Ectodermal cell (in vitro differentiated cells): ENCODE data around the gene RAB35.

Experiments used
- H3K27ac ChIP-seq: 2 replicates; pipeline ENCODE4 v1.7.0; 2013; ENCODE audit warnings: mild to moderate bottlenecking, low read depth, low read length; ENCODE audit not compliant: insufficient read depth, poor library complexity, severe bottlenecking
- H3K27me3 ChIP-seq: 2 replicates; pipeline ENCODE4 v1.7.0; 2013; ENCODE audit warnings: mild to moderate bottlenecking, low read length; ENCODE audit not compliant: insufficient read depth, control insufficient read depth, poor library complexity, severe bottlenecking
- H3K36me3 ChIP-seq: one replicate; pipeline ENCODE4 v1.7.0; 2013; ENCODE audit warnings: low read length; ENCODE audit not compliant: control insufficient read depth, insufficient read depth
- H3K4me1 ChIP-seq: one replicate; pipeline ENCODE4 v1.7.0; 2013; ENCODE audit warnings: low read length; ENCODE audit not compliant: control insufficient read depth, insufficient read depth
- H3K4me3 ChIP-seq: 2 replicates; pipeline ENCODE4 v1.7.0; 2013; ENCODE audit warnings: low read depth, low read length, control low read depth; ENCODE audit not compliant: insufficient read depth
- H3K9me3 ChIP-seq: 2 replicates; pipeline ENCODE4 v1.7.0; 2013; ENCODE audit warnings: mild to moderate bottlenecking, low read length, moderate library complexity; ENCODE audit not compliant: control insufficient read depth
- WGBS, 2 experiments: methylation state at CpG; one replicate each; pipeline ENCODE4 v1.1.7; 2013; ENCODE audit warnings: missing lambda C conversion rate in 2 of 2; 5-methylcytosine and 5-hydroxymethylcytosine counted together

The RAB35 gene

DNA sequence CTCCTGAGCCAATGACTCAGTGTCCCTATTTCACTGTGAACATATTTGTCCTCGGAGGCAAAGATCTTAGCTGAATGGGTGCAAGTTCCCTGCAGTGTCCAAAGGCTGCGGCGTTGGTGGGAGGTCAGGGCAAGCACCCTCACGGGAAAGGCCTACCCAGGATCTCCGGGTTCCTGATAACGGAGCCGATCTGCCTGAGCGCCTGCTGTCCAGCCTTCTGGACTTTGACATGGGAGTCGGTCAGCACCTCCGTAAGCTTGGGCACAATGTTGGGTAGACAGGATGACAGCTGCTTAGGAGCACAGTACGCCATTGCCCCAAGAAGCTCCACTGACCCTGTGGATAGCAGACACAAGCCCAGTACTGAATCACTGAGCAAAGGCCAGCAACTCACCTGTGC, 31.5 kb upstream of the RAB35 start:
- no peak overlapping the region for H3K4me3 ChIP-seq
- no peak overlapping the region for H3K27ac ChIP-seq
- no peaks in the 10 kb centered on the region for H3K27me3 ChIP-seq
- H3K9me3 ChIP-seq: no peaks in the 10 kb centered on the region
- peaks cover 64% of the 10 kb centered on the region for H3K36me3 ChIP-seq
- H3K4me1 ChIP-seq: no peaks in the 10 kb centered on the region
- WGBS, 2 experiments: 95 to 97% methylated on average over 11 of the region's 11 CpGs

DNA sequence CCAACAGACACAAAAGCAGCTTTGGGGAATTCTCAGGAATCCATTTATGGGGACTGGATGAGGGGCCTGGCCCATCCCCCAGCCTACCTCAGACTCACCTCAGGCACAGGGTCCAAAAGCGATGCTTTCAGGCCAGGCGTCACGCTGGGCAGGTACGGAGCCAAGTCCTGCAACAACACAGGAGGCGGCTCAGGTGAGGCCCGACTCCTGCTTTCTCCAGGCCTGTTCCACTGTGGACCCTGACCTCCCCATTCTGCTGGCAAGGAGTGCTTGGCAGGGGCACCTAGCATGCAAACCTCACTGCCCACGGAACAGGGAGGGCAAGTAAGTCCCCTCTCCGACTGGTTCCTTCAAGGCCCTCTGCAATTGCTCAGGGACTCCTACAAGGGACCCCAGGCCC, 28.6 kb upstream of the RAB35 start:
- peaks cover 64% of the 10 kb centered on the region for H3K36me3 ChIP-seq

DNA sequence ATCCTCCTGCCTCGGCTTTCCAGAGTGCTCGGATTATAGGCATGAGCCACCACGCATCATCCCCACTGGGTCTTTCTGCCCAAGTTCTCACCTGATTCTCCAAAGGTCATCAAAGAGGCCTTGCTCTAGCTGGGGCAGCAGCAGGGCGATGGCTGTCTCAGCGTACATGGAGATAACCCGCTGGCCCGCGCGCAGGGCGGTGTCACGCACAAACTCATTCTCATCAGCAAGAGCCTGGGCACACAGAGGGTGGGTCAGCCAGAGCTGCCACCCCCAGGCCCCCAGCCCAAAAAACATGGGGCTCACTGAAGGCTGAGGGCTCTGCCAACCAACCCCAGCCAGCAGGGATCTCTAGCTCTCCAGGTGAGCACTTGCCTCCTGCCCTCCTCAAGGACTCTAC, 27.7 kb upstream of the RAB35 start:
- WGBS, 2 experiments: 95 to 97% methylated on average over 11 of the region's 11 CpGs
- Histone ChIP-seq H3K27me3 (no peaks in the 10 kb centered on the region), H3K9me3 (no peaks in the 10 kb centered on the region), H3K36me3 (peaks cover 57% of the 10 kb centered on the region), H3K4me1 (no peaks in the 10 kb centered on the region), H3K4me3 (no peak overlapping the region), H3K27ac (no peak overlapping the region)

More for the DNA sequence above, 28.6 kb upstream of the RAB35 start:
- no peak overlapping the region for H3K4me3 ChIP-seq
- no peak overlapping the region for H3K27ac ChIP-seq
- H3K9me3 ChIP-seq: no peaks in the 10 kb centered on the region
- H3K4me1 ChIP-seq: no peaks in the 10 kb centered on the region
- H3K27me3 ChIP-seq: no peaks in the 10 kb centered on the region
- 95 to 96% methylated on average over 8 of the region's 8 CpGs for WGBS, 2 experiments

DNA sequence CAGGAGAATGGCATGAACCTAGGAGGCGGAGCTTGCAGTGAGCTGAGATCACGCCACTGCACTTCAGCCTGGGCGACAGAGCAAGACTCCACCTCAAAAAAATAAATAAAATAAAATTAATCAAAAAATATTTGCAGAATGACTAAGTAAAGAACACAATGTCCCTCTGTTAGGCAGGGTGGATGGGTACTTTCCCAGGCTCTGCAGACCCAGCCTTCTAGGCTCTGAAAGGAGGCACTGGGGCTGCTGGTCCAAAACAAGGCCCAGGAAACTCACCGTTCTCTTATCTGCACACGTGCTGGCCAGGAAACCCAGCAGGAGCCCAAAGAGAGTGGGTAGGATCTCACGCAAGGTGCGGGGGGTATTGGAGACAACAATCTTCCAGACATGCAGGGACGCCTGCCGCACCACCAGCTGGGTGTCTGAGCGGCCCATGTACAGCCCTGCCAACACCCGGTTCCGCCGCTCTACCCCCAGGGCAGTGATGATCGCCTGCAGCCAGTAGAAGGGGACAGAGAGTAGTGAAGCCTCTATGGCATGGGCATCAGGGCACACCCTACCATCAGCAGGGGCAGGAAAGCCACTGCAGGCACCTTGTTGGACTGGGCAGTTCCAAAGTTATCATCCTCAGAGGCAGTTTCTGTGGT, 25.8 kb upstream of the RAB35 start:
- peaks cover 59% of the 10 kb centered on the region for H3K36me3 ChIP-seq
- no peak overlapping the region for H3K4me3 ChIP-seq
- H3K4me1 ChIP-seq: no peaks in the 10 kb centered on the region
- no peaks in the 10 kb centered on the region for H3K27me3 ChIP-seq
- 96% methylated on average over 13 to 14 of the region's 14 CpGs for WGBS, 2 experiments
- no peaks in the 10 kb centered on the region for H3K9me3 ChIP-seq
- H3K27ac ChIP-seq: no peak overlapping the region

DNA sequence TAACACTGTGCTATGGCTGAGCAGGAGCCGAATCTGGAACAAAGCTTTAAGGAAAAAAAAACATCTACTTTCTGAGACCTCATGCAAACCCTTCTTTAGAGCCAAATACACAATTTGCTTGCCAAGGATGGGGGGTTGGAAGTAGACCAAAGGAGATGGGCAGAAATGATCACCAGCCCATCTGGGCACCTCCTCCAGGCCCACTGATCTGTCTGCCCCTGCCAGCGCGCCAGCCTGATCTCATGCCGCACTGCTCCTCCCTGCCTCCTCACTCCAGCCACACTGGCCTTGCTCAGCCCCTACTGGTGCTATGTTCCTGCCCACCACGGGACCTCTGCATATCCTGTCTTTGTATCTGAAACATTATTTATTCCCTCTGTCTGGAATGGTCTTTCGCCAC, 24.8 kb upstream of the RAB35 start:
- no peak overlapping the region for H3K27ac ChIP-seq
- WGBS, 2 experiments: 95 to 97% methylated on average over 6 of the region's 6 CpGs
- no peaks in the 10 kb centered on the region for H3K9me3 ChIP-seq
- H3K27me3 ChIP-seq: no peaks in the 10 kb centered on the region
- H3K36me3 ChIP-seq: peaks cover 63% of the 10 kb centered on the region
- H3K4me1 ChIP-seq: no peaks in the 10 kb centered on the region
- no peak overlapping the region for H3K4me3 ChIP-seq

DNA sequence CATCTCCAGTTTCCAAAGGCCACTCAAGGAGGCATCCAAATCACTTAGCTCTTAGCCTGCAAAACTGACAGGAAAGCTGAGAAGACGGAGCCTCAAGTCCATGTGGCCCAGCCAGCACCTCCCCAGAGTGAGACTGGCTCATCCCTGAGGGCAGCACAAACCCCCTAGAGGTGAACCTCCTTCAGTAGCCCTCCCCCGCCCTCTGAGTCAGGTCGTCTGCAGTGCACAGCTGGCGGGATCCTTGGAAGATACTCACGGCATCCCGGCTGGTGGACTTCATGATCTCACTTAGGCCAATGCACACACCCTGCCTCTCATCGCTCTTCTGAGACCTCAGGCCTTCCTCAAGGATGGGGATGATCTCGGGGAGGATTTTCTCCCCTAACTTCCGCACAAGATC, 24.1 kb upstream of the RAB35 start:
- Histone ChIP-seq H3K9me3 (no peaks in the 10 kb centered on the region), H3K27me3 (no peaks in the 10 kb centered on the region), H3K27ac (no peak overlapping the region), H3K4me1 (no peaks in the 10 kb centered on the region), H3K36me3 (peaks cover 68% of the 10 kb centered on the region), H3K4me3 (no peak overlapping the region)
- WGBS, 2 experiments: 93 to 94% methylated on average over 9 of the region's 9 CpGs

DNA sequence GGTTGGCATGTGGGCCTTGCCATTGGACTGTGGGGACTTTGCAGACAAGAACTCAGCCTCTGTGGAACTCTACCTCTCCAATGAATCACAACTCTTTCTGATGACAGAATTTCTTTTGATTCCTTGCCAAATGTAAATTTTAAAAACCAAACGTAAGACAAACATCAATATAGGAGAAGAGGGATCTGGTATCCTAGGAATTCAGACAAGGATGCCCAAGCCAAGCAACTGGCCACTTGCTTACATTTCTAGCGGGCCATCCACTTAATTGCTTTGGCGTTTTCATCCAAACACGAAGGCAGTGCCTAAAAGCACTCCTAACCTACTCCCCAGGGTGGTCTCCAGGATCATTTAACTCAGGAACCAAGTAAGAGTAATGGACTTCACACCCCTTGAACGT, 23.4 kb upstream of the RAB35 start:
- peaks cover 69% of the 10 kb centered on the region for H3K36me3 ChIP-seq
- no peaks in the 10 kb centered on the region for H3K4me1 ChIP-seq
- no peak overlapping the region for H3K4me3 ChIP-seq
- 94% methylated on average over 5 of the region's 5 CpGs for WGBS, 2 experiments
- H3K27me3 ChIP-seq: no peaks in the 10 kb centered on the region
- H3K27ac ChIP-seq: no peak overlapping the region
- H3K9me3 ChIP-seq: no peaks in the 10 kb centered on the region

DNA sequence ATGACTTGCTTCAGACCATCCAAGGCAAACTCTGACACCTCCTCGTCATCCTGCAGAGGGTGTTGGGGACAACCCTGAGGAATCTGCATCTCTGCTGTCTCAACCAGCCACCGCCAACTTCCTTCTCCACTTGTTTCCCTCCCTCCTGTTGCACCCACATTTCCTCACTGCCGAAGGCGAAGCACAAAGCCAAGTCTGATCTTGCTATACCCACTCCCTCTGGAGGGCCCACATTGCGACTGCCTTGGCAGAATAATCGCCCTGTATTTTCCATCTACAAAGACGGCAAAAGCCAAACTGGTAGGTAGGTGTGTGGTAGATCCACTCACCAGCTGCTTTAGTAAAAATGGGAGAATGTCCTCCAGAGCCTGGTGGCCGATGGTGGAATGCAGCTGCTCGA, 21.8 kb upstream of the RAB35 start:
- Histone ChIP-seq H3K4me1 (no peaks in the 10 kb centered on the region), H3K27me3 (no peaks in the 10 kb centered on the region), H3K27ac (no peak overlapping the region), H3K9me3 (no peaks in the 10 kb centered on the region), H3K4me3 (no peak overlapping the region), H3K36me3 (peaks cover 68% of the 10 kb centered on the region)
- WGBS, 2 experiments: 94 to 98% methylated on average over 9 of the region's 9 CpGs

DNA sequence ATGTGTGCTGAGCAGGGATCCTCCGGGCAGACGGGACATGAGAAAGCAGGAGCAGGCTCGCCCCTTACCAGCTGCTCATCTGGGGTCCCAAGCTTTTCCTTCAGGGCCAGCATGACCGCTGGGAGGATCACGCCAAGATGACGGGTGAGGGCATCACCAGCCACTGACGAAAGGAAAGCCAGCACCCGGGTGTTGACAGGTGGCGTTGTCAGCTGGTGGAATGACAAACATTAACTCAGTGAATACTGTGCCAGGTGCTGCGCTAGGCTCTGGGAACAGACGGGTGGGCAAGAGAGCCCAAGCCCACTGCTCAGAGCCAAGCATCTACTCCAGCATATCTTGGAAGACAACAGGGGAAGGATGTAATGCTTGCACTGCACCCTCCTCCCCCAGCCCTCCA, 21.3 kb upstream of the RAB35 start:
- peaks cover 74% of the 10 kb centered on the region for H3K36me3 ChIP-seq
- H3K4me3 ChIP-seq: no peak overlapping the region
- H3K4me1 ChIP-seq: no peaks in the 10 kb centered on the region
- H3K9me3 ChIP-seq: no peaks in the 10 kb centered on the region
- WGBS, 2 experiments: 96 to 97% methylated on average over 11 of the region's 11 CpGs
- H3K27me3 ChIP-seq: no peaks in the 10 kb centered on the region
- no peak overlapping the region for H3K27ac ChIP-seq

DNA sequence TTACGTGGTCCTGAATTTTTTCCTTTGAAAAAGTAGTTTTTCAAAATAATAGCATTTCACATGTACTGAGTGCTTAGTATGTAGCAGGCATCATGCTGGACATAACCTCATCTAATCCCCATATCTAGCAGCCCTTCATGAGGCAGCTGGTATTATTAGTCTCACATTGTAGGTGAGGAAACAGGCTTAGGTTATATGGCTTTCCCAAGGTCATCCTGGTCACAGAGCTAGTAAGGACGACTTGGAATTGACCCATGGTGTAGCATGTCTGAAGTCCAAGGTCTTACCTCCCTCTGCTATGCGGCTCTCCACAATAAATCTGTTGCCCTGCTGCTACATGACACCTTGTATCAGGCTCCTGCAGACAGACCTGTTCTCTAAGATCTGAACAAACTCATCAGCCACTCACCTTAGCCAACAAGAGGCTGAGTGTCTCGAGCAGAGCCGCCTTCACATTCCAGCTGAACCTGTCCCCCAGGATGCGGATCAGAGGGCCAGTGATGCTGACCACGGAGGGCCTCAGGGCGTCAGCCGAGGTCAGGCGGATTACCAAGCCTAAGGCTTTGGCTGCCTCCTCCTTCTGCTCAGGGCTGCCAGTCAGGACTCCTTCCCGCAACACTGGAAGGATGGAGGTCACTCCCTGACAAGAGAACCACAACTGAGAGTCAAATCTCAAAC, 19.7 kb upstream of the RAB35 start:
- Histone ChIP-seq H3K27ac (no peak overlapping the region), H3K36me3 (peaks cover 80% of the 10 kb centered on the region), H3K4me1 (no peaks in the 10 kb centered on the region)

More for the DNA sequence above, 19.7 kb upstream of the RAB35 start:
- 95 to 96% methylated on average over 11 of the region's 11 CpGs for WGBS, 2 experiments
- no peak overlapping the region for H3K4me3 ChIP-seq
- no peaks in the 10 kb centered on the region for H3K9me3 ChIP-seq
- H3K27me3 ChIP-seq: no peaks in the 10 kb centered on the region
